ENCODE measurements around the gene JAM2. TPM values are rescaled to one million over a fixed set of nuclear protein-coding genes. Genes with fewer than 3 reads are reported as not detected.

The JAM2 gene
- total RNA-seq, 1 donor from 2014 or later = 78.1 TPM

GRCh38 chr21:25752416-25752815 lies 113.4 kb downstream of the JAM2 start:
- intact Hi-C loops (cut with DNase I) = no loop called here
- DNase-seq (ENCODE audit: low spot score) (no peak), ATAC-seq (no peak)

GRCh38 chr21:25756190-25756932 lies 117.3 kb downstream of the JAM2 start:
- intact Hi-C loops (cut with DNase I) = no loop called here
- ATAC-seq (no peak), DNase-seq (ENCODE audit: low spot score) (no peak)

GRCh38 chr21:25757531-25757930 lies 118.5 kb downstream of the JAM2 start:
- no peak for DNase-seq (ENCODE audit: low spot score)
- intact Hi-C loops (cut with DNase I) = no loop called here

GRCh38 chr21:25759573-25759972 lies 120.5 kb downstream of the JAM2 start:
- DNase-seq (ENCODE audit: low spot score) = no peak
- intact Hi-C loops (cut with DNase I) = no loop called here
- no peak for ATAC-seq

More at GRCh38 chr21:25757531-25757930, 118.5 kb downstream of the JAM2 start:
- ATAC-seq = no peak

GRCh38 chr21:25760061-25760460 lies 121.0 kb downstream of the JAM2 start:
- DNase-seq (ENCODE audit: low spot score) = no peak
- intact Hi-C loops (cut with DNase I) = no loop called here
- no peak for ATAC-seq

GRCh38 chr21:25760677-25761076 lies 121.6 kb downstream of the JAM2 start:
- DNase-seq (ENCODE audit: low spot score) (no peak), ATAC-seq (no peak)
- intact Hi-C loops (cut with DNase I) = no loop called here

GRCh38 chr21:25764065-25764464 lies 125.0 kb downstream of the JAM2 start:
- intact Hi-C loops (cut with DNase I) = no loop called here
- ATAC-seq (no peak), DNase-seq (ENCODE audit: low spot score) (no peak)

Other genes starting within 250 kb of the JAM2 start
- gene MRPL39, start 31.8 kb upstream of the JAM2 start, total RNA-seq = 18.1 TPM
- gene ATP5PF, start 95.6 kb downstream of the JAM2 start, total RNA-seq = 83.6 TPM
- gene GABPA, start 95.7 kb downstream of the JAM2 start, total RNA-seq = 32.7 TPM